ENCODE measurements around the gene MARVELD3.
"Not testable (repeated sequence)": the region's sequence is repeated elsewhere in the genome, so short reads cannot be mapped to it uniquely, and the experiment has no call there.

Gene MARVELD3

DNA sequence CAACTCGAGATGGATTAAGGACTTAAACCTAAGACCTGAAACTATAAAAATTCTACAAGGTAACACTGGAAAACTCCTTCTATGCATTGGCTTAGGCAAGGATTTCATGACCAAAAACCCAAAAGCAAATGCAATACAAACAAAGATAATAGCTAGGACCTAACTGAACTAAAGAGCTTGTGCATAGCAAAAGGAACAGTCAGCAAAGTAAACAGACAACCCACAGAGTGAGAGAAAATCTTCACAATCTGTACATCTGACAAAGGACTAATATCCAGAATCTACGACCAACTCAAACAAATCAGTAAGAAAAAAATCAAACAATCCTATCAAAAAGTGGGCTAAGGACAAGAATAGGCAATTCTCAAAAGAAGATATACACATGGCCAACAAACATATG lies 27.6 kb upstream of the MARVELD3 start:
- H2BK5ac ChIP-seq (ENCODE audit: low read depth, low read length, poor library complexity, severe bottlenecking); H3K4ac ChIP-seq (ENCODE audit: low read depth in 1 of 2, low read length in 2 of 2); H4K8ac ChIP-seq (ENCODE audit: low read length); H3K27me3 ChIP-seq (ENCODE audit: control insufficient read depth in 1 of 2, insufficient read depth in 1 of 2, low read length in 2 of 2); H3K18ac ChIP-seq (ENCODE audit: low read depth in 1 of 2, low read length in 2 of 2); H3K4me1 ChIP-seq (ENCODE audit: control insufficient read depth, insufficient read depth, low read depth, low read length); H3K27ac ChIP-seq (ENCODE audit: low read length, poor library complexity, severe bottlenecking); H3K4me3 ChIP-seq (ENCODE audit: insufficient read depth in 1 of 2, low read depth in 1 of 2, low read length in 2 of 2); H2BK120ac ChIP-seq (ENCODE audit: low read depth, low read length); H3K14ac ChIP-seq (ENCODE audit: low read length in 2 of 2); H3K9me3 ChIP-seq (ENCODE audit: control insufficient read depth, low read length); H2BK15ac ChIP-seq (ENCODE audit: low read depth, poor library complexity, severe bottlenecking); H3K4me2 ChIP-seq (ENCODE audit: low read length, poor library complexity, severe bottlenecking); H2BK12ac ChIP-seq (ENCODE audit: low read length in 2 of 2); H3K9ac ChIP-seq (ENCODE audit: low read length); H3K23ac ChIP-seq (ENCODE audit: low read length in 2 of 2); H3K36me3 ChIP-seq (ENCODE audit: control insufficient read depth in 1 of 2, insufficient read depth in 2 of 2, low read depth in 1 of 2, low read length in 2 of 2); H3K79me1 ChIP-seq (replicated peaks; ENCODE audit: low read length, poor library complexity, severe bottlenecking); DNase-seq; H4K91ac ChIP-seq (ENCODE audit: low read length); H2AK5ac ChIP-seq (ENCODE audit: low read length, severe bottlenecking); H2AFZ ChIP-seq (ENCODE audit: low read depth, low read length): not testable (repeated sequence)
- 39% methylated on average over 2 of the region's 2 CpGs for WGBS

- no peak overlapping the region for H2BK12ac ChIP-seq (ENCODE audit: low read length in 2 of 2)
- H3K9ac ChIP-seq (ENCODE audit: low read length), result no peak overlapping the region
- no peak overlapping the region for H3K4me2 ChIP-seq (ENCODE audit: low read length, poor library complexity, severe bottlenecking)
- no peak overlapping the region for H3K4me3 ChIP-seq (ENCODE audit: insufficient read depth in 1 of 2, low read depth in 1 of 2, low read length in 2 of 2)
- no peak overlapping the region for H3K27ac ChIP-seq (ENCODE audit: low read length, poor library complexity, severe bottlenecking)
- H3K18ac ChIP-seq (ENCODE audit: low read depth in 1 of 2, low read length in 2 of 2), result no peak overlapping the region
- no peak overlapping the region for H4K91ac ChIP-seq (ENCODE audit: low read length)
- H3K9me3 ChIP-seq (ENCODE audit: control insufficient read depth, low read length), result no peaks in the 10 kb centered on the region
- no peak overlapping the region for H2AK5ac ChIP-seq (ENCODE audit: low read length, severe bottlenecking)
- no peak overlapping the region for H2BK15ac ChIP-seq (ENCODE audit: low read depth, poor library complexity, severe bottlenecking)
- no peak overlapping the region for H2BK120ac ChIP-seq (ENCODE audit: low read depth, low read length)
- no peaks in the 10 kb centered on the region for H3K27me3 ChIP-seq (ENCODE audit: control insufficient read depth in 1 of 2, insufficient read depth in 1 of 2, low read length in 2 of 2)
- H2BK5ac ChIP-seq (ENCODE audit: low read depth, low read length, poor library complexity, severe bottlenecking), result no peak overlapping the region
- no peak overlapping the region for H3K14ac ChIP-seq (ENCODE audit: low read length in 2 of 2)
- H2AFZ ChIP-seq (ENCODE audit: low read depth, low read length), result no peak overlapping the region
- DNase-seq, result no peak
- no peak overlapping the region for H4K8ac ChIP-seq (ENCODE audit: low read length)
- H3K4ac ChIP-seq (ENCODE audit: low read depth in 1 of 2, low read length in 2 of 2), result no peak overlapping the region
- H3K36me3 ChIP-seq (ENCODE audit: control insufficient read depth in 1 of 2, insufficient read depth in 2 of 2, low read depth in 1 of 2, low read length in 2 of 2), result no peaks in the 10 kb centered on the region
- no peak overlapping the region for H3K23ac ChIP-seq (ENCODE audit: low read length in 2 of 2)
- WGBS, result 80% methylated on average over 8 of the region's 8 CpGs
- H3K4me1 ChIP-seq (ENCODE audit: control insufficient read depth, insufficient read depth, low read depth, low read length), result no peaks in the 10 kb centered on the region
- no peaks in the 10 kb centered on the region for H3K79me1 ChIP-seq (replicated peaks; ENCODE audit: low read length, poor library complexity, severe bottlenecking)
Observed at GRCh38 chr16:71600822-71601221, 25.2 kb upstream of the MARVELD3 start.

DNA sequence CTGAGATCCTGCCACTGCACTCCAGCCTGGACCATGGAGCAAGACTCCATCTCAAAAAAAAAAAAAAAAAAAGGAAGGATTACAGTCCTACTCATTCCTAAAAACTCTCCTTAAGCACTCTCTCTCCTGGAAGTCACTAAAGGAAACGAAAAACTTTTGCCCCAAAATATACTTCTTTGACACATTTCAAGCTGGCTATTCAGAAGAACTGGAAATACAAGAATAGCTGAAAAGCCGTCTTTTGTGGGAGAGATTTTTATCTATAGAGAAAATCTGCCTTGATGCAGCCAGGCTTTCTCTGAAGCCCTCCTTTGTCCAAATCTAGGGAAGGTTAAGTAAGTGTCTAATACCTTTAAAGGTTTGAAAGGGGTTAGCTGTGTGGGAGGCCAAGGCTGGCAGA lies 16.9 kb upstream of the MARVELD3 start:
- Histone ChIP-seq H3K9me3 (ENCODE audit: control insufficient read depth, low read length) (no peaks in the 10 kb centered on the region), H3K14ac (ENCODE audit: low read length in 2 of 2) (no peak overlapping the region), H3K4me1 (ENCODE audit: control insufficient read depth, insufficient read depth, low read depth, low read length) (no peaks in the 10 kb centered on the region), H2AFZ (ENCODE audit: low read depth, low read length) (no peak overlapping the region), H2BK15ac (ENCODE audit: low read depth, poor library complexity, severe bottlenecking) (no peak overlapping the region), H2BK12ac (ENCODE audit: low read length in 2 of 2) (no peak overlapping the region), H4K8ac (ENCODE audit: low read length) (no peak overlapping the region), H2AK5ac (ENCODE audit: low read length, severe bottlenecking) (no peak overlapping the region), H2BK5ac (ENCODE audit: low read depth, low read length, poor library complexity, severe bottlenecking) (no peak overlapping the region), H3K27me3 (ENCODE audit: control insufficient read depth in 1 of 2, insufficient read depth in 1 of 2, low read length in 2 of 2) (peaks cover 12 to 15% of the 10 kb centered on the region in 2 experiments), H3K4ac (ENCODE audit: low read depth in 1 of 2, low read length in 2 of 2) (no peak overlapping the region), H3K18ac (ENCODE audit: low read depth in 1 of 2, low read length in 2 of 2) (no peak overlapping the region), H2BK120ac (ENCODE audit: low read depth, low read length) (no peak overlapping the region), H3K79me1 (replicated peaks; ENCODE audit: low read length, poor library complexity, severe bottlenecking) (no peaks in the 10 kb centered on the region), H3K27ac (ENCODE audit: low read length, poor library complexity, severe bottlenecking) (no peak overlapping the region), H4K91ac (ENCODE audit: low read length) (no peak overlapping the region), H3K4me2 (ENCODE audit: low read length, poor library complexity, severe bottlenecking) (no peak overlapping the region), H3K4me3 (ENCODE audit: insufficient read depth in 1 of 2, low read depth in 1 of 2, low read length in 2 of 2) (no peak overlapping the region), H3K36me3 (ENCODE audit: control insufficient read depth in 1 of 2, insufficient read depth in 2 of 2, low read depth in 1 of 2, low read length in 2 of 2) (no peaks in the 10 kb centered on the region), H3K23ac (ENCODE audit: low read length in 2 of 2) (no peak overlapping the region), H3K9ac (ENCODE audit: low read length) (no peak overlapping the region)
- WGBS, result 89% methylated on average over 1 of the region's 2 CpGs
- no peak for DNase-seq

GRCh38 chr16:71610447-71610846 lies 15.5 kb upstream of the MARVELD3 start:
- H2BK120ac ChIP-seq (ENCODE audit: low read depth, low read length), result no peak overlapping the region
- H3K18ac ChIP-seq (ENCODE audit: low read depth in 1 of 2, low read length in 2 of 2), result no peak overlapping the region
- no peak overlapping the region for H3K27ac ChIP-seq (ENCODE audit: low read length, poor library complexity, severe bottlenecking)
- no peaks in the 10 kb centered on the region for H3K9me3 ChIP-seq (ENCODE audit: control insufficient read depth, low read length)
- no peaks in the 10 kb centered on the region for H3K36me3 ChIP-seq (ENCODE audit: control insufficient read depth in 1 of 2, insufficient read depth in 2 of 2, low read depth in 1 of 2, low read length in 2 of 2)
- over 99% methylated on average over 4 of the region's 4 CpGs for WGBS
- H3K79me1 ChIP-seq (replicated peaks; ENCODE audit: low read length, poor library complexity, severe bottlenecking), result no peaks in the 10 kb centered on the region
- H3K23ac ChIP-seq (ENCODE audit: low read length in 2 of 2), result no peak overlapping the region
- H3K4me3 ChIP-seq (ENCODE audit: insufficient read depth in 1 of 2, low read depth in 1 of 2, low read length in 2 of 2), result no peak overlapping the region
- no peak overlapping the region for H2BK5ac ChIP-seq (ENCODE audit: low read depth, low read length, poor library complexity, severe bottlenecking)
- no peak overlapping the region for H3K4me2 ChIP-seq (ENCODE audit: low read length, poor library complexity, severe bottlenecking)
- H3K9ac ChIP-seq (ENCODE audit: low read length), result no peak overlapping the region
- H3K4ac ChIP-seq (ENCODE audit: low read depth in 1 of 2, low read length in 2 of 2), result no peak overlapping the region
- H3K14ac ChIP-seq (ENCODE audit: low read length in 2 of 2), result no peak overlapping the region
- H4K8ac ChIP-seq (ENCODE audit: low read length), result no peak overlapping the region
- no peak overlapping the region for H2BK12ac ChIP-seq (ENCODE audit: low read length in 2 of 2)
- no peak overlapping the region for H2AFZ ChIP-seq (ENCODE audit: low read depth, low read length)
- no peak overlapping the region for H2AK5ac ChIP-seq (ENCODE audit: low read length, severe bottlenecking)
- no peaks in the 10 kb centered on the region for H3K4me1 ChIP-seq (ENCODE audit: control insufficient read depth, insufficient read depth, low read depth, low read length)
- H4K91ac ChIP-seq (ENCODE audit: low read length), result no peak overlapping the region
- no peak for DNase-seq
- H3K27me3 ChIP-seq (ENCODE audit: control insufficient read depth in 1 of 2, insufficient read depth in 1 of 2, low read length in 2 of 2), result peaks cover 15 to 16% of the 10 kb centered on the region in 2 experiments
- no peak overlapping the region for H2BK15ac ChIP-seq (ENCODE audit: low read depth, poor library complexity, severe bottlenecking)

Data from mesenchymal stem cell (in vitro differentiated cells and primary cell).